CD14-positive monocyte (primary cell): ENCODE measurements around the gene AP1G2. TPM values are rescaled to one million over a fixed set of nuclear protein-coding genes. Genes with fewer than 3 reads are reported as not detected.
A peak's percentile ranks its signal among the peaks of the same experiment; 100 is the strongest.

ENCODE experiments used
- DNase-seq, 3 donors: peaks; one replicate each; pipeline ENCODE4 v3.0.0-alpha.2; 2011 to 2022
- H2AFZ ChIP-seq: 2 replicates; pipeline ENCODE4 v1.6.0; 2012; ENCODE audit warnings: mild to moderate bottlenecking, low read depth, low read length, inconsistent platforms; ENCODE audit not compliant: insufficient read depth, poor library complexity, severe bottlenecking
- H3K27ac ChIP-seq, 2 donors: 1 replicate in 1 of 2; 2 replicates in 1 of 2; pipeline ENCODE4 v1.5.1; 2012 to 2013; ENCODE audit warnings: low read length in 2 of 2, control low read depth in 1 of 2, inconsistent platforms in 1 of 2, low read depth in 1 of 2, mild to moderate bottlenecking in 1 of 2
- H3K27me3 ChIP-seq, 2 donors: one replicate each; pipeline versions ENCODE4 v1.6.0 to v1.6.1; 2011 to 2013; ENCODE audit warnings: low read length in 2 of 2; ENCODE audit not compliant: control insufficient read depth in 2 of 2, insufficient read depth in 2 of 2
- H3K36me3 ChIP-seq, 2 donors: replicated peaks in 1 of 2; 1 replicate in 1 of 2; 2 replicates in 1 of 2; pipeline versions ENCODE4 v1.5.1 to v1.6.1; 2012 to 2013; ENCODE audit warnings: low read length in 2 of 2, control low read depth in 1 of 2, inconsistent platforms in 1 of 2, mild to moderate bottlenecking in 1 of 2; ENCODE audit not compliant: insufficient read depth in 2 of 2, control insufficient read depth in 1 of 2
- H3K4me1 ChIP-seq, 2 donors: 1 replicate in 1 of 2; 2 replicates in 1 of 2; pipeline versions ENCODE4 v1.5.1 to v1.6.1; 2012 to 2013; ENCODE audit warnings: low read length in 2 of 2, control low read depth in 1 of 2, inconsistent platforms in 1 of 2, mild to moderate bottlenecking in 1 of 2, moderate library complexity in 1 of 2; ENCODE audit not compliant: insufficient read depth in 2 of 2, control insufficient read depth in 1 of 2
- H3K4me2 ChIP-seq: replicated peaks from 2 replicates; pipeline ENCODE3; 2012; ENCODE audit warnings: low read length, moderate library complexity, mild to moderate bottlenecking; ENCODE audit not compliant: poor library complexity, severe bottlenecking; ENCODE audit errors: extremely low read depth
- H3K4me3 ChIP-seq, 3 experiments: fragments of 200-600 bp in 1 of 3; sonication (generic) in 1 of 3; replicated peaks in 1 of 3; 1 replicate in 2 of 3; 2 replicates in 1 of 3; pipeline ENCODE4 v1.5.1; 2011 to 2013; ENCODE audit warnings: low read length in 3 of 3, mild to moderate bottlenecking in 3 of 3, control low read depth in 2 of 3, low read depth in 2 of 3, inconsistent platforms in 1 of 3, moderate library complexity in 1 of 3
- H3K79me2 ChIP-seq: 2 replicates; pipeline ENCODE4 v1.6.0; 2012; ENCODE audit warnings: mild to moderate bottlenecking, control low read depth, inconsistent platforms, low read length, moderate library complexity; ENCODE audit not compliant: insufficient read depth
- H3K9ac ChIP-seq: 2 replicates; pipeline ENCODE4 v1.6.0; 2017; ENCODE audit warnings: low read length, mild to moderate bottlenecking; ENCODE audit not compliant: insufficient read depth, poor library complexity, severe bottlenecking
- H3K9me3 ChIP-seq, 2 donors: replicated peaks in 1 of 2; 1 replicate in 1 of 2; 2 replicates in 1 of 2; pipeline versions ENCODE4 v1.5.1 to v1.6.1; 2012 to 2013; ENCODE audit warnings: low read length in 2 of 2, control low read depth in 1 of 2; ENCODE audit not compliant: control insufficient read depth in 1 of 2, insufficient read depth in 1 of 2
- H4K20me1 ChIP-seq: 2 replicates; pipeline ENCODE4 v1.6.0; 2012; ENCODE audit warnings: mild to moderate bottlenecking, low read length, control low read depth, moderate library complexity; ENCODE audit not compliant: insufficient read depth
- H3K27ac Mint-ChIP-seq, 7 donors: one replicate each; pipeline ENCODE4 v1.8.0; 2020; ENCODE audit warnings: mild to moderate bottlenecking in 7 of 7, mixed read lengths in 7 of 7, moderate library complexity in 6 of 7, inconsistent platforms in 2 of 7
- H3K27me3 Mint-ChIP-seq, 3 donors: one replicate each; pipeline ENCODE4 v1.8.0; 2021 to 2022; ENCODE audit warnings: low read depth in 3 of 3, mild to moderate bottlenecking in 3 of 3, mixed read lengths in 3 of 3, moderate library complexity in 3 of 3, inconsistent platforms in 1 of 3
- H3K36me3 Mint-ChIP-seq, 2 donors: one replicate each; pipeline ENCODE4 v1.8.0; 2020; ENCODE audit warnings: mixed read lengths in 2 of 2, inconsistent platforms in 1 of 2, mild to moderate bottlenecking in 1 of 2
- H3K4me1 Mint-ChIP-seq: one replicate; pipeline ENCODE4 v1.8.0; 2020; ENCODE audit warnings: mild to moderate bottlenecking, mixed read lengths
- H3K4me3 Mint-ChIP-seq, 2 donors: one replicate each; pipeline ENCODE4 v1.8.0; 2020; ENCODE audit warnings: mild to moderate bottlenecking in 2 of 2, mixed read lengths in 2 of 2, moderate library complexity in 1 of 2
- H3K9me3 Mint-ChIP-seq, 7 donors: one replicate each; pipeline ENCODE4 v1.8.0; 2020 to 2022; ENCODE audit warnings: mixed read lengths in 7 of 7, mild to moderate bottlenecking in 6 of 7, moderate library complexity in 6 of 7, inconsistent platforms in 2 of 7
- CTCF ChIP-seq: fragments of 200-600 bp; IDR thresholded peaks from one replicate; pipeline ENCODE4 v1.8.0; 2022; ENCODE audit warnings: antibody characterized with exemption, mild to moderate bottlenecking
- WGBS: methylation state at CpG from one replicate; pipeline ENCODE4 v1.1.5; 2013; ENCODE audit warnings: missing lambda C conversion rate; ENCODE audit not compliant: insufficient coverage; 5-methylcytosine and 5-hydroxymethylcytosine counted together
- intact Hi-C, 2 donors: fragments of 100-400 bp; cut with micrococcal nuclease; formaldehyde crosslinking; loops; one replicate each; pipeline versions ENCODE4 v1.15.0 to v1.15.1; 2023
- polyA plus RNA-seq, 3 donors: library from polyadenylated mRNA; depleted of rRNA in 1 of 3; unstranded in 2 of 3; stranded (reverse) in 1 of 3; fragments of 300-500 nt in 2 of 3; fragments of >200 nt in 1 of 3; fragmentation: Illumina TruSeq in 2 of 3; gene quantifications; 1 replicate in 2 of 3; 2 replicates in 1 of 3; pipeline ENCODE4 v1.2.3, GENCODE V29; 2012 to 2021

Gene AP1G2
- polyA plus RNA-seq, 3 donors = 32.2 to 437 (median 37.0) TPM

- Histone ChIP-seq H3K9me3 (no peaks in the 10 kb centered on the region), H3K79me2 (no peaks in the 10 kb centered on the region), H2AFZ (no peak overlapping the region), H3K36me3 (no peaks in the 10 kb centered on the region), H4K20me1 (no peaks in the 10 kb centered on the region), H3K4me1 (peaks cover 14 to 18% of the 10 kb centered on the region in 2 donors), H3K4me3 (peak overlapping the region in 1 of 3 experiments; percentile 2), H3K27me3 (no peaks in the 10 kb centered on the region), H3K27ac (no peak overlapping the region), H3K9ac (no peak overlapping the region), H3K4me2 (peak overlapping the region; percentile 5)
- Mint-ChIP-seq H3K27me3 (peaks cover 0 to 6% (median 2%) of the 10 kb centered on the region in 3 donors), H3K4me3 (peak overlapping the region in 1 of 2 donors; percentile 74), H3K36me3 (no peaks in the 10 kb centered on the region), H3K27ac (peak overlapping the region in 1 of 7 donors; percentile 42), H3K9me3 (no peaks in the 10 kb centered on the region), H3K4me1 (peaks cover 15% of the 10 kb centered on the region)
- intact Hi-C loops = no loop called here
- no peak for TF ChIP-seq CTCF
- no peak for DNase-seq
- WGBS = 56% methylated on average over 11 of the region's 20 CpGs
These were observed 45.6 kb downstream of the AP1G2 start for GRCh38 chr14:23521785-23522640.

GRCh38 chr14:23520899-23521533, 46.6 kb downstream of the AP1G2 start:
- Histone ChIP-seq H3K4me1 (peaks cover 14 to 18% of the 10 kb centered on the region in 2 donors), H3K36me3 (no peaks in the 10 kb centered on the region), H3K27ac (no peak overlapping the region), H3K4me2 (no peak overlapping the region), H3K4me3 (peak overlapping the region in 1 of 3 experiments; percentile 2), H3K27me3 (no peaks in the 10 kb centered on the region), H2AFZ (no peak overlapping the region), H3K9ac (no peak overlapping the region), H3K9me3 (no peaks in the 10 kb centered on the region), H3K79me2 (no peaks in the 10 kb centered on the region), H4K20me1 (no peaks in the 10 kb centered on the region)
- Mint-ChIP-seq H3K27me3 (peaks cover 0 to 4% (median 2%) of the 10 kb centered on the region in 3 donors), H3K4me1 (peaks cover 15% of the 10 kb centered on the region), H3K27ac (peak overlapping the region in 3 of 7 donors; percentile 6 to 79 (median 72)), H3K9me3 (no peaks in the 10 kb centered on the region), H3K4me3 (peak overlapping the region in 1 of 2 donors; percentile 74), H3K36me3 (no peaks in the 10 kb centered on the region)
- no peak for TF ChIP-seq CTCF
- DNase-seq = no peak
- intact Hi-C loops = no loop called here
- 94% methylated on average over 7 of the region's 14 CpGs for WGBS
